GM13977 (cell line): ENCODE data around the gene RCVRN.

Experiments used
- DNase-seq: peaks from one replicate; pipeline ENCODE4 v3.0.0; 2012; ENCODE audit warnings: low spot score
- in situ Hi-C: fragments of 300-500 bp; cut with MboI; formaldehyde crosslinking; loops from one replicate; pipeline ENCODE4 v1.12.0; 2022; ENCODE audit warnings: low sequenced_read_pairs, low pct_unique_long_range_greater_than_20kb, mixed read lengths, inconsistent platforms; ENCODE audit not compliant: unreplicated experiment
- TF ChIP-seq, protein P1 (sequence below): IDR thresholded peaks from 2 replicates; pipeline ENCODE4 v1.5.1; 2012; ENCODE audit warnings: mild to moderate bottlenecking, control low read depth; ENCODE audit not compliant: insufficient read depth; ENCODE audit errors: extremely low read depth, missing control alignments

RCVRN gene

DNA sequence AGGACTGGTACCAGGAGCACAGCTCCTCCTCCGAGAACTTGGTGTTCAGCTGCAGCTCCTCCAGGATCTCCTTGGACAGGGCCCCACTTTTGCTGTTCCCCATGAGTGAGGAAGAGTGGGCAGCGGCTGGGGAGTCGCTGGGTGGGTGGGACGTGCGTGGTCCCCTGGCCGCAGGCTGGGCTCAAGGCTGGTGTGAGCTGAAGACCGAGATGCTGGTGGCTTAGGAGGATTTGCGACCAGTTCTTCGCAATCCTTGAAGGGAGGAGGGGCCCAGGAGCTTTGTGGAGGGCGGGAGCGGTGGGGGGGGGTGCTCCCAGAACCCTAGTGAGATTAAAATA is at the start of gene RCVRN:
Gene RCVRN (minus strand): TSS at position 194 of the 338 bp plus-strand sequence. CDS start 91 bp downstream, at position 103.
- in situ Hi-C loops = no loop called here
- TF ChIP-seq, protein P1, sequence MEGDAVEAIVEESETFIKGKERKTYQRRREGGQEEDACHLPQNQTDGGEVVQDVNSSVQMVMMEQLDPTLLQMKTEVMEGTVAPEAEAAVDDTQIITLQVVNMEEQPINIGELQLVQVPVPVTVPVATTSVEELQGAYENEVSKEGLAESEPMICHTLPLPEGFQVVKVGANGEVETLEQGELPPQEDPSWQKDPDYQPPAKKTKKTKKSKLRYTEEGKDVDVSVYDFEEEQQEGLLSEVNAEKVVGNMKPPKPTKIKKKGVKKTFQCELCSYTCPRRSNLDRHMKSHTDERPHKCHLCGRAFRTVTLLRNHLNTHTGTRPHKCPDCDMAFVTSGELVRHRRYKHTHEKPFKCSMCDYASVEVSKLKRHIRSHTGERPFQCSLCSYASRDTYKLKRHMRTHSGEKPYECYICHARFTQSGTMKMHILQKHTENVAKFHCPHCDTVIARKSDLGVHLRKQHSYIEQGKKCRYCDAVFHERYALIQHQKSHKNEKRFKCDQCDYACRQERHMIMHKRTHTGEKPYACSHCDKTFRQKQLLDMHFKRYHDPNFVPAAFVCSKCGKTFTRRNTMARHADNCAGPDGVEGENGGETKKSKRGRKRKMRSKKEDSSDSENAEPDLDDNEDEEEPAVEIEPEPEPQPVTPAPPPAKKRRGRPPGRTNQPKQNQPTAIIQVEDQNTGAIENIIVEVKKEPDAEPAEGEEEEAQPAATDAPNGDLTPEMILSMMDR = no peak
- no peak for DNase-seq

DNA sequence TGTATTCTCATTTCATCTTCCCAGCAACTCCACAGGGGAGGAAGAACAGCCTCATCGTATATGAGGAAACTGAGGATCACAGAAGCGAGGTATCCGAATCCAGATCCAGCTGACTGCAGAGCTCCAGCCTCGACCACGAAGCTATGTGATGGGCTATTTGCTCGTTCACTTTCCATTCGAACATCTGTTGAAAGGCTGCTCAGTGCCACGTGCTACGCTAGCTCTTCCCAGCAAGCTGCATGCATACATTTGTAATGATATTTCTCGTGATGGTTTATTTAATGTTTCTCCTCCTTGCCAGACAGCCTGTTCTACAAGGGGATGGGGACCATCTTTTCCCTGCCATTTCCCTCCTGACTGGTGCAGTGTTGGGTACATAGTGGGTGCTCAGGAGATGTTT is 48.4 kb upstream of the RCVRN start:
- TF ChIP-seq, protein P1 = no peak
- in situ Hi-C loops = loop anchor here (25.0 kb wide), 1 partner anchor 659 kb away; no protein-coding TSS in a partner anchor
- DNase-seq = no peak

DNA sequence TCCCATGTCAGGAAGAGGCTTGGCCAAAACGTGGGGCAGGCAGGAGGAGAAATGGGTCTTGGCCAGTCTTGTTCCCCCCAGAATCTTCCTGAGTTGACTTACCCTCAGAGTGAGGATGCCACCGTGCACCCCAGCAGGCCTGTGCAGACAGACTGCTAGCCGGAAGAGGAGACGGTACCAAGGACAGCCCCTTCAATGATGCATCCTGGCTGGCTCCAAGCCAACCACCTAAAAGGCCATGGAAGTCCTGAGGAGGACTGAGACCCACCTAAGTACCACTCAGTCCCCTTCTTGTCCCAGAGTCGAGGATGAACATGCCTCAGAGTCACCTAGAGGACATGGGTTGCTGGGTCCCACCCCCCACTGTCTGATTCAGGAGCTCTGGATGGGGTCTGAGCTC is 46.7 kb upstream of the RCVRN start:
- TF ChIP-seq, protein P1 = no peak
- in situ Hi-C loops = loop anchor here (25.0 kb wide), 1 partner anchor 660 kb away; no protein-coding TSS in a partner anchor
- DNase-seq = no peak

DNA sequence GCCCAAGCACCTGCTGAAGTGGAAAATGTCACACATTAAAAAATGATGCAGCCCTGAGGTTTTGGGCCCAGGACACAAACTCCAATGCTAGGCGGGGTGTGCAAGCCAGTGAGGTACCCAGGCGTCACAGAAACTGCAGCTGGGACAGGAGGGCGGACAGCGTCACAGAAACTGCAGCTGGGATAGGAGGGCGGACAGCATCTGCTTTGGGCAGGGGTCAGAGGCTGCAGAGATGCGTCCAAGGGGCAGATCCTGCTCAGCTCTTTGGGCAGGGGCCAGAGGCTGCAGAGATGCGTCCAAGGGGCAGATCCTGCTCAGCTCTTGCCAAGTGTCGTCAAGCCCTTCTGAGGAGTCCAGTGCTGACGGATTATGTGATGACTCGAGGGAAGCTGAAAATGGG is 43.9 kb upstream of the RCVRN start:
- in situ Hi-C loops = no loop called here
- TF ChIP-seq, protein P1 = no peak

DNA sequence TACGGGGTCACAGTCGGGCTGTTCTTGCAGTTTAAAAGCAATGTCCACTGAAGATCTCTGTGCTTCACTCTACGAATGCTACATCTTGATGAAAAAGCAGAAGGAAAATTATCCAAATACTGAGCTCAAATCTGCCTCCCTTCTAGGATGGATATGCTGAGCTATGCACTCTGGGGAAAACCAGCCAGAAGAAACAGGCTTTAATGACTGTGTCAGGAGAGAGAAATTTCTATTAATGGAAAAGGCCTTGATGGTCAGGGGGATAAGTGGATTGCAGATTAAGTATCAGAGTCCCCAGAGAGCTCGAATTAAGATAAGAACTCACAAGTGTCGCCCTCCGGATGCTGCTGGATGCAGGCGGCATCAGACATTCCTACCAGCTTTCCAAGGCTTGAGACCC is 39.6 kb upstream of the RCVRN start:
- DNase-seq = no peak
- in situ Hi-C loops = no loop called here
- TF ChIP-seq, protein P1 = no peak

More for the DNA sequence above, 43.9 kb upstream of the RCVRN start:
- DNase-seq = no peak

DNA sequence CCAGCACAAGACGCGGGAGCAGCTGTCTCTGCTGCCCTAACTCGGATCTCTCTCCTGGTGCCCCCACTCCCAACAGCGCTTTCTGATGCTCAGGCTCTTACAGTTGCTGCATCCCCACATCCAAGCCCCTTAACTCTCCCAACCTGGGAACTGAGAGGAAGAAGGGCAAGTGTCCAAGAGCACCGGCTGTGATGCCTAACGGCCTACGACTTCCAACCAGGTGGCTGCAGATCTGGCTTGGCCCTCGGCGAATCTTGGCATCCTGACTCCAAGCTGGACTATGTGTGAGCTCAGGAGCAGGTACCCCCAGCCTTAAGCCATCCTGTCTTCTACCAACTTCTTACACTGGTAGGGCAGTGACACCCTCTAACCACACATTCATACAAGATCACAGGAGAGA is 38.3 kb upstream of the RCVRN start:
- TF ChIP-seq, protein P1 = no peak
- in situ Hi-C loops = no loop called here

DNA sequence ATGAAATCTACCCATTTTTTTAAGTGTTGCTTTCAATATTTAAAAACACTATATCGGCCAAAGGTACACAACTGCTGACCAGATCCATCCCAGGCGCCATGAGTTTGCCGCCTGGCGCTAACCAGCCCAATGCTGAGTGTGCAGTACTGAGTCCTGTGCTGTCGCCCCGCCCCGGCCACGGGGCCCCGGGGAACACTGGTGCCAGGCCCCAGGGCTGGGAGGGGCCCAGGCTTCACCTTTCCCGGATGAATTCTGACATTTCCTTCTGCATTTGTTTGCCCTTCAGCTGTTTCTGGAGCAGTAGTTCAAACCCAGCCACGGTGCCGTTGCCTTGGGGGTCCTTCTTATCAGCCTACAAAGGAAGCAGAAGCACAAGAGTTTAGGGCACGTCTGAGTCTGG is 37.8 kb upstream of the RCVRN start:
- TF ChIP-seq, protein P1 = no peak
- in situ Hi-C loops = no loop called here
- no peak for DNase-seq

More for the DNA sequence above, 38.3 kb upstream of the RCVRN start:
- DNase-seq = no peak
